Measurements from ENCODE around the gene TOLLIP.
"Not testable (repeated sequence)": the region's sequence is repeated elsewhere in the genome, so short reads cannot be mapped to it uniquely, and the experiment has no call there.

TOLLIP gene

GRCh38 chr11:1343391-1344055 lies 34.1 kb upstream of the TOLLIP start:
- in situ Hi-C loops (cut with MboI; ENCODE audit: low pct_unique_long_range_greater_than_20kb, low sequenced_read_pairs, unreplicated experiment): no loop called here
- no peak for DNase-seq (ENCODE audit: low spot score)
- TF ChIP-seq CTCF (IDR thresholded peaks at IDR 0.05; ENCODE audit: extremely low read depth, insufficient read depth, missing control alignments): no peak

GRCh38 chr11:1342946-1343345 lies 33.5 kb upstream of the TOLLIP start:
- no peak for TF ChIP-seq CTCF (IDR thresholded peaks at IDR 0.05; ENCODE audit: extremely low read depth, insufficient read depth, missing control alignments)
- no peak for DNase-seq (ENCODE audit: low spot score)
- in situ Hi-C loops (cut with MboI; ENCODE audit: low pct_unique_long_range_greater_than_20kb, low sequenced_read_pairs, unreplicated experiment): no loop called here

- no peak for TF ChIP-seq CTCF (IDR thresholded peaks at IDR 0.05; ENCODE audit: extremely low read depth, insufficient read depth, missing control alignments)
- no peak for DNase-seq (ENCODE audit: low spot score)
- in situ Hi-C loops (cut with MboI; ENCODE audit: low pct_unique_long_range_greater_than_20kb, low sequenced_read_pairs, unreplicated experiment): no loop called here
These were observed 32.6 kb upstream of the TOLLIP start for GRCh38 chr11:1341928-1342524.

GRCh38 chr11:1341226-1341625 lies 31.8 kb upstream of the TOLLIP start:
- DNase-seq (ENCODE audit: low spot score); in situ Hi-C loops (cut with MboI; ENCODE audit: low pct_unique_long_range_greater_than_20kb, low sequenced_read_pairs, unreplicated experiment): not testable (repeated sequence)

GRCh38 chr11:1340111-1340510 lies 30.7 kb upstream of the TOLLIP start:
- in situ Hi-C loops (cut with MboI; ENCODE audit: low pct_unique_long_range_greater_than_20kb, low sequenced_read_pairs, unreplicated experiment): no loop called here

GRCh38 chr11:1339066-1339675 lies 29.7 kb upstream of the TOLLIP start:
- in situ Hi-C loops (cut with MboI; ENCODE audit: low pct_unique_long_range_greater_than_20kb, low sequenced_read_pairs, unreplicated experiment): no loop called here
- DNase-seq (ENCODE audit: low spot score): no peak
- no peak for TF ChIP-seq CTCF (IDR thresholded peaks at IDR 0.05; ENCODE audit: extremely low read depth, insufficient read depth, missing control alignments)

More at GRCh38 chr11:1340111-1340510, 30.7 kb upstream of the TOLLIP start:
- TF ChIP-seq CTCF (IDR thresholded peaks at IDR 0.05; ENCODE audit: extremely low read depth, insufficient read depth, missing control alignments): no peak
- DNase-seq (ENCODE audit: low spot score): no peak

Measured in GM13977 (cell line).